Measurements from ENCODE around the gene TBCK.

GRCh38 chr4:106286611-106287010 lies 29.4 kb downstream of the TBCK start:
- TF ChIP-seq CTCF (conservative IDR thresholded peaks at IDR 0.05; ENCODE audit: low read depth, low read length) (no peak), EZH2 (IDR thresholded peaks at IDR 0.05; ENCODE audit: low read length, unreplicated experiment) (no peak)

Data from PC-3 (cell line).